HL-60 (cell line): ENCODE results near the gene AFG3L2.

ENCODE experiments used
- DNase-seq, 2 experiments: peaks; one replicate each; pipeline ENCODE4 v3.0.0-alpha.2; 2010 to 2020; ENCODE audit warnings: low read depth in 1 of 2, low spot score in 1 of 2
- H3K27ac ChIP-seq: fragments of 250-450 bp; sonication (Bioruptor Pico); replicated peaks from 2 replicates; pipeline ENCODE4 v1.5.1; 2020; ENCODE audit warnings: mild to moderate bottlenecking, moderate library complexity
- H3K27me3 ChIP-seq: fragments of 250-450 bp; sonication (Bioruptor Pico); 2 replicates; pipeline ENCODE4 v1.5.1; 2021; ENCODE audit warnings: mild to moderate bottlenecking, moderate library complexity; ENCODE audit not compliant: insufficient read depth, poor library complexity, severe bottlenecking
- H3K4me3 ChIP-seq: replicated peaks from 2 replicates; pipeline ENCODE4 v1.5.1; 2011; ENCODE audit warnings: mild to moderate bottlenecking, control low read depth, low read length; ENCODE audit not compliant: insufficient read depth
- GABPA ChIP-seq: IDR thresholded peaks from 2 replicates; pipeline ENCODE4 v1.6.1; 2012; ENCODE audit warnings: low read depth
- POLR2AphosphoS5 ChIP-seq: IDR thresholded peaks from 2 replicates; pipeline ENCODE4 v1.6.1; 2012; ENCODE audit warnings: low read depth
- SPI1 ChIP-seq: IDR thresholded peaks from 2 replicates; pipeline ENCODE4 v1.6.1; 2012; ENCODE audit warnings: low read depth, mild to moderate bottlenecking, borderline replicate concordance
- TF ChIP-seq, protein P1 (sequence below): IDR thresholded peaks from 2 replicates; pipeline ENCODE4 v1.6.1; 2012; ENCODE audit warnings: low read depth; ENCODE audit not compliant: insufficient replicate concordance
- TF ChIP-seq, protein P2 (sequence below): IDR thresholded peaks from one replicate; pipeline ENCODE4 v1.5.1; 2011; ENCODE audit warnings: low read length, control low read depth, inconsistent platforms; ENCODE audit not compliant: insufficient read depth

AFG3L2 gene

DNA sequence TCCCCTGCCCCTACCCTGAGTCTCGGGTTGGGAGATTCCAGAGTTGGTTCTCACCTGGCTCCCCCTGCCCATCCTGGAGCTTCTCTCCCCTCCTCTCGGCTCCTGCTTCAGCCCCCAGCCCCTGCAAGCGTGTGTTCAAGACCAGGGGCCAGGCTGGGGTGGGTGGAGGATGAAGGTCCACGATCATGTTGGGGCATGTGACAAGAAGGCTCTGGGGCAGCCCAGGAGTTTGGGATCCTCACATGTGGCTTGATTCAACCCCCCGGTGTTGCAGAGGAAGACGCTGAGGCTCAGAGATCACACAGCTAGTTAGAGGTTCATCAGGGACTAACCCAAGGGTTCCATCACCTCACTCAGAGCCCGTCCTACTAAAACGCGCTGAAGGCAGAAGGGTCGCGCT is 83.2 kb downstream of the AFG3L2 start:
- no peak for TF ChIP-seq POLR2AphosphoS5
- TF ChIP-seq GABPA: no peak
- TF ChIP-seq, protein P1, sequence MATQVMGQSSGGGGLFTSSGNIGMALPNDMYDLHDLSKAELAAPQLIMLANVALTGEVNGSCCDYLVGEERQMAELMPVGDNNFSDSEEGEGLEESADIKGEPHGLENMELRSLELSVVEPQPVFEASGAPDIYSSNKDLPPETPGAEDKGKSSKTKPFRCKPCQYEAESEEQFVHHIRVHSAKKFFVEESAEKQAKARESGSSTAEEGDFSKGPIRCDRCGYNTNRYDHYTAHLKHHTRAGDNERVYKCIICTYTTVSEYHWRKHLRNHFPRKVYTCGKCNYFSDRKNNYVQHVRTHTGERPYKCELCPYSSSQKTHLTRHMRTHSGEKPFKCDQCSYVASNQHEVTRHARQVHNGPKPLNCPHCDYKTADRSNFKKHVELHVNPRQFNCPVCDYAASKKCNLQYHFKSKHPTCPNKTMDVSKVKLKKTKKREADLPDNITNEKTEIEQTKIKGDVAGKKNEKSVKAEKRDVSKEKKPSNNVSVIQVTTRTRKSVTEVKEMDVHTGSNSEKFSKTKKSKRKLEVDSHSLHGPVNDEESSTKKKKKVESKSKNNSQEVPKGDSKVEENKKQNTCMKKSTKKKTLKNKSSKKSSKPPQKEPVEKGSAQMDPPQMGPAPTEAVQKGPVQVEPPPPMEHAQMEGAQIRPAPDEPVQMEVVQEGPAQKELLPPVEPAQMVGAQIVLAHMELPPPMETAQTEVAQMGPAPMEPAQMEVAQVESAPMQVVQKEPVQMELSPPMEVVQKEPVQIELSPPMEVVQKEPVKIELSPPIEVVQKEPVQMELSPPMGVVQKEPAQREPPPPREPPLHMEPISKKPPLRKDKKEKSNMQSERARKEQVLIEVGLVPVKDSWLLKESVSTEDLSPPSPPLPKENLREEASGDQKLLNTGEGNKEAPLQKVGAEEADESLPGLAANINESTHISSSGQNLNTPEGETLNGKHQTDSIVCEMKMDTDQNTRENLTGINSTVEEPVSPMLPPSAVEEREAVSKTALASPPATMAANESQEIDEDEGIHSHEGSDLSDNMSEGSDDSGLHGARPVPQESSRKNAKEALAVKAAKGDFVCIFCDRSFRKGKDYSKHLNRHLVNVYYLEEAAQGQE: no peak
- TF ChIP-seq, protein P2, sequence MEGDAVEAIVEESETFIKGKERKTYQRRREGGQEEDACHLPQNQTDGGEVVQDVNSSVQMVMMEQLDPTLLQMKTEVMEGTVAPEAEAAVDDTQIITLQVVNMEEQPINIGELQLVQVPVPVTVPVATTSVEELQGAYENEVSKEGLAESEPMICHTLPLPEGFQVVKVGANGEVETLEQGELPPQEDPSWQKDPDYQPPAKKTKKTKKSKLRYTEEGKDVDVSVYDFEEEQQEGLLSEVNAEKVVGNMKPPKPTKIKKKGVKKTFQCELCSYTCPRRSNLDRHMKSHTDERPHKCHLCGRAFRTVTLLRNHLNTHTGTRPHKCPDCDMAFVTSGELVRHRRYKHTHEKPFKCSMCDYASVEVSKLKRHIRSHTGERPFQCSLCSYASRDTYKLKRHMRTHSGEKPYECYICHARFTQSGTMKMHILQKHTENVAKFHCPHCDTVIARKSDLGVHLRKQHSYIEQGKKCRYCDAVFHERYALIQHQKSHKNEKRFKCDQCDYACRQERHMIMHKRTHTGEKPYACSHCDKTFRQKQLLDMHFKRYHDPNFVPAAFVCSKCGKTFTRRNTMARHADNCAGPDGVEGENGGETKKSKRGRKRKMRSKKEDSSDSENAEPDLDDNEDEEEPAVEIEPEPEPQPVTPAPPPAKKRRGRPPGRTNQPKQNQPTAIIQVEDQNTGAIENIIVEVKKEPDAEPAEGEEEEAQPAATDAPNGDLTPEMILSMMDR: no peak
- TF ChIP-seq SPI1: no peak
- DNase-seq: no peak
- peaks cover 14% of the 10 kb centered on the region for H3K27me3 ChIP-seq
- no peak overlapping the region for H3K27ac ChIP-seq
- H3K4me3 ChIP-seq: no peak overlapping the region

DNA sequence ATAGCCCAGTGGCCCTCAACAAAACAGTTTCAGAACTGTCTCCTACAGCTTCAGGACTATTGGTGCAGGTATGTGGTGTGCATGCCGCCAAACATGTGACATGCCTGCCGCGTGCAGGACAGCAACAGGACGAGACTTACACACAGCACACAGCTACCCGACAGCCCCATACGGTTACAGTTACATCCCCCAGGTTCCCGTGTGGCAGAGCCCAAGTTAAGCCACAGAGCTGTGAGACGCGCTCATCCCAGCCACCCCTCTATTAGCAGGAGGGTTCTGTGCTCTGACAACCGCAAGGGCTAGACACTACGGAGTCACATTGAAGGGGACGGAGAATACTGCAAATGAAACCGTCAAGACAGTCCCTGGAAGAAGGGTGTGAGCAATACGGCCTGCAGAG is 85.3 kb downstream of the AFG3L2 start:
- DNase-seq: no peak
- TF ChIP-seq GABPA: no peak
- Histone ChIP-seq H3K4me3 (no peak overlapping the region), H3K27ac (no peak overlapping the region), H3K27me3 (peaks cover 35% of the 10 kb centered on the region)

DNA sequence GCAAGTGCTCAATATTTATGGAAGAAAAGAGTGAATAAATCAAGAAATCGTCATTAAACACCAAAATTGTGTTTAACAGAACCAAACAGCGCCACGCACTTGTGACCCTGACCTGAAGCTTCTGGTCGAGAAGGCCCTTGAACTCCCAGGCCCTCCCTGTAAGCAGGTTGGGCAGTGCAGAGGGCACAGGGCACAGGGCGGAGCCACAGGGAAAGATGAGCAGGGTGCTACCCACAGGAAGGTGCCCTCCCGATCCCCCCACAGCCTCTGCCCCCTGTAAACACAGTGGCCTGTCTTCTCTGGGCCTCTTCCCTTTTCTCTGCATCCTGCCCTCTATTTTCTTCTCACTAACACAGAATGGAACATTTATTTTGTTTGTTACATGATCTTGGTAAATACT is 85.9 kb downstream of the AFG3L2 start:
- Histone ChIP-seq H3K4me3 (no peak overlapping the region), H3K27ac (no peak overlapping the region), H3K27me3 (peaks cover 38% of the 10 kb centered on the region)
- no peak for DNase-seq
- TF ChIP-seq POLR2AphosphoS5: no peak
- TF ChIP-seq GABPA: no peak
- TF ChIP-seq, protein P2: no peak
- TF ChIP-seq SPI1: no peak
- TF ChIP-seq, protein P1: no peak

DNA sequence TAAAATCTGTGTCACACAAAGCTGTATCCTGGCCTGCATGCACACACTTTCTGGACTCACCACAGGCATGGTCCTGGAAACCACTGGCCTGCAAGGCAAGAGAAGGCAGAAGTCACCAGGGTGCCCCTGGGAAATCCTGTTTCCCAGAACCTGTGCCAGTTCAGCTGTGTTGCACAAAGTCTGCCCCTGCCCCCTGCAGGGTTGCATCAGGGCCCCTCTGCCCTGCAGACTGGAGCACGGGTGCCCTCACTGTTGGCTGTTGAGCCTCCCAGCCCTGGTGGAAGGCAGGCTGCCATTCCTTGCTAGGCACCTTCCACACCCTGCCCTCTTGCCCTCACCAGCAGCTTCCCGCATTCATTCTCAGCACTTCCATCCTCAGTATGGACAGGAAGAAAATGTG is 86.9 kb downstream of the AFG3L2 start:
- TF ChIP-seq SPI1: no peak
- H3K27me3 ChIP-seq: peaks cover 44% of the 10 kb centered on the region
- no peak overlapping the region for H3K27ac ChIP-seq
- DNase-seq: no peak
- H3K4me3 ChIP-seq: no peak overlapping the region

DNA sequence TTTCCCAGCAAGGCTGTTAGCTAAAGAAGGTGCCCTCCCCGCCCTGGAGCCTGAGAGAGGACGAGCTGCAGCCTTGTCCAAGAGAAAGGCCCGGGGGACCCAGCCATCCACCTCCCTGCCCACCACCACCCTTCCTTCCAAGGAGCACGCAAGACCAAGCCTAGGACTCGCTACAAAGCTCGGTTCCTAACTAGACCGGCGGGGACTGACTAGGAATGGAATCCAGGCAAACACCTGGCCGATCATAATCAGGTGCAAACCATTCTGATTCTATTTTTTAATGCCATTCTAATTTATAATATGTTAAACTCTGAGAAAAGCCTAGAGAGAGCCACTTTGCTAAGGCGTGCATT is 88.6 kb downstream of the AFG3L2 start:
- no peak for DNase-seq
- Histone ChIP-seq H3K27ac (no peak overlapping the region), H3K27me3 (peaks cover 55% of the 10 kb centered on the region), H3K4me3 (no peak overlapping the region)
- no peak for TF ChIP-seq POLR2AphosphoS5
- TF ChIP-seq, protein P2: no peak
- TF ChIP-seq, protein P1: no peak
- TF ChIP-seq SPI1: no peak
- no peak for TF ChIP-seq GABPA
